SK-N-SH (cell line): ENCODE measurements around the gene ZNF627. TPM values are rescaled to one million over a fixed set of nuclear protein-coding genes. Genes with fewer than 3 reads are reported as not detected.
A peak's percentile ranks its signal among the peaks of the same experiment; 100 is the strongest.

Source experiments
- CTCF ChIA-PET: fragments of 300-600, 350-600 bp; formaldehyde crosslinking; extraction: SDS; loops from one replicate; lab custom pipeline; 2021; lab: Yijun Ruan, JAX
- POLR2A ChIA-PET: fragments of 350-600 bp; sonication (Branson Sonifier 250); formaldehyde crosslinking; extraction: SDS; loops from one replicate; lab custom pipeline; 2020; ENCODE audit warnings: antibody characterized with exemption, inconsistent platforms; lab: Yijun Ruan, JAX
- DNase-seq: peaks from one replicate; pipeline ENCODE4 v3.0.0; 2012
- H2AFZ ChIP-seq: fragments of 200-600 bp; sonication (generic); 2 replicates; pipeline ENCODE4 v1.8.1; 2016; ENCODE audit warnings: antibody characterized with exemption, mild to moderate bottlenecking, low read depth
- H3F3A ChIP-seq: fragments of 200-600 bp; sonication (generic); replicated peaks from 2 replicates; pipeline ENCODE3; 2016; ENCODE audit warnings: antibody characterized with exemption, mild to moderate bottlenecking; ENCODE audit not compliant: insufficient read depth
- H3K27ac ChIP-seq, 2 experiments: fragments of 200-500 bp in 1 of 2; fragments of 200-600 bp in 1 of 2; sonication (Bioruptor generic) in 1 of 2; sonication (generic), shearing (Covaris generic) in 1 of 2; 2 replicates each; pipeline versions ENCODE4 v1.5.1 to v1.6.1; 2014 to 2016; ENCODE audit warnings: low read depth in 2 of 2, inconsistent platforms in 1 of 2, low read length in 1 of 2, mild to moderate bottlenecking in 1 of 2, mixed read lengths in 1 of 2
- H3K27me3 ChIP-seq: fragments of 200-600 bp; sonication (generic), shearing (Covaris generic); 2 replicates; pipeline ENCODE4 v1.6.1; 2016; ENCODE audit warnings: mixed run types; ENCODE audit not compliant: insufficient read depth
- H3K36me3 ChIP-seq, 2 experiments: fragments of 200-500 bp in 1 of 2; fragments of 200-600 bp in 1 of 2; sonication (Bioruptor generic) in 1 of 2; sonication (generic) in 1 of 2; replicated peaks in 1 of 2; 2 replicates each; pipeline versions ENCODE3 to v1.5.1; 2014 to 2016; ENCODE audit warnings: low read length in 1 of 2, mild to moderate bottlenecking in 1 of 2; ENCODE audit not compliant: insufficient read depth in 2 of 2, control insufficient read depth in 1 of 2
- H3K4me1 ChIP-seq, 2 experiments: fragments of 200-500 bp in 1 of 2; fragments of 200-600 bp in 1 of 2; sonication (Bioruptor generic) in 1 of 2; sonication (generic), shearing (Covaris generic) in 1 of 2; 2 replicates each; pipeline versions ENCODE4 v1.5.1 to v1.6.1; 2014 to 2016; ENCODE audit warnings: low read depth in 1 of 2, low read length in 1 of 2, mixed run types in 1 of 2; ENCODE audit not compliant: insufficient read depth in 2 of 2, control insufficient read depth in 1 of 2
- H3K4me2 ChIP-seq: fragments of 200-600 bp; sonication (generic), shearing (Covaris generic); 2 replicates; pipeline ENCODE4 v1.6.1; 2017; ENCODE audit warnings: mixed run types
- H3K4me3 ChIP-seq, 2 experiments: fragments of 200-500 bp in 1 of 2; fragments of 200-600 bp in 1 of 2; sonication (Bioruptor generic) in 1 of 2; sonication (generic), shearing (Covaris generic) in 1 of 2; 2 replicates each; pipeline versions ENCODE4 v1.5.1 to v1.8.1; 2014 to 2016; ENCODE audit warnings: low read depth in 2 of 2, inconsistent platforms in 1 of 2, low read length in 1 of 2, mild to moderate bottlenecking in 1 of 2, mixed read lengths in 1 of 2, moderate library complexity in 1 of 2
- H3K79me2 ChIP-seq: fragments of 200-600 bp; sonication (generic); 2 replicates; pipeline ENCODE4 v1.8.1; 2017; ENCODE audit warnings: mild to moderate bottlenecking; ENCODE audit not compliant: insufficient read depth
- H3K9ac ChIP-seq: fragments of 200-600 bp; sonication (generic); 2 replicates; pipeline ENCODE4 v1.6.1; 2017; ENCODE audit warnings: mixed run types
- H3K9me2 ChIP-seq: fragments of 200-600 bp; sonication (generic); 2 replicates; pipeline ENCODE4 v1.6.1; 2017; ENCODE audit warnings: mixed run types
- H3K9me3 ChIP-seq: fragments of 200-600 bp; sonication (generic); 2 replicates; pipeline ENCODE4 v1.6.1; 2017; ENCODE audit warnings: mixed run types, mild to moderate bottlenecking, moderate library complexity
- H4K20me1 ChIP-seq: fragments of 200-600 bp; sonication (generic); 2 replicates; pipeline ENCODE4 v1.6.1; 2017; ENCODE audit warnings: mild to moderate bottlenecking, mixed run types; ENCODE audit not compliant: insufficient read depth
- CTCF ChIP-seq: fragments of 200-600 bp; sonication (generic); IDR thresholded peaks from 2 replicates; pipeline ENCODE4 v1.6.1; 2017; ENCODE audit warnings: antibody characterized with exemption, mild to moderate bottlenecking, moderate library complexity
- EZH2phosphoT487 ChIP-seq: fragments of 200-600 bp; sonication (generic); IDR thresholded peaks from 2 replicates; pipeline ENCODE4 v1.6.1; 2017; ENCODE audit warnings: low read depth, mixed run types, mild to moderate bottlenecking, antibody characterized with exemption, moderate library complexity, borderline replicate concordance
- FOXJ3 ChIP-seq: sonication (generic); formaldehyde crosslinking; IDR thresholded peaks from 2 replicates; pipeline ENCODE4 v1.5.1; 2020; ENCODE audit warnings: mild to moderate bottlenecking, missing genetic modification reagents
- FOXM1 ChIP-seq: IDR thresholded peaks from 2 replicates; pipeline ENCODE4 v1.4.0; 2012; ENCODE audit warnings: low read depth, mild to moderate bottlenecking
- MXI1 ChIP-seq: IDR thresholded peaks from 2 replicates; pipeline ENCODE4 v1.6.1; 2012; ENCODE audit warnings: mild to moderate bottlenecking, low read depth, low read length, improper control_type of control experiment
- RAD21 ChIP-seq: IDR thresholded peaks from 2 replicates; pipeline ENCODE4 v1.6.1; 2012; ENCODE audit warnings: mild to moderate bottlenecking, low read length
- SIN3A ChIP-seq: IDR thresholded peaks from 2 replicates; pipeline ENCODE4 v1.6.1; 2012; ENCODE audit warnings: low read depth, mild to moderate bottlenecking, low read length, moderate library complexity, borderline replicate concordance
- SMC3 ChIP-seq: IDR thresholded peaks from 2 replicates; pipeline ENCODE4 v1.6.1; 2012; ENCODE audit warnings: low read depth, low read length, improper control_type of control experiment
- TAF1 ChIP-seq: IDR thresholded peaks from 2 replicates; pipeline ENCODE4 v1.6.1; 2012; ENCODE audit warnings: low read depth, mild to moderate bottlenecking, low read length, moderate library complexity, borderline replicate concordance
- USF1 ChIP-seq: IDR thresholded peaks from 2 replicates; pipeline ENCODE4 v1.4.0; 2012; ENCODE audit warnings: low read depth, borderline replicate concordance
- WGBS: methylation state at CpG from one replicate; pipeline ENCODE4 v1.1.6; 2017; ENCODE audit warnings: low lambda C conversion rate; 5-methylcytosine and 5-hydroxymethylcytosine counted together
- polyA plus RNA-seq, 3 experiments: library from polyadenylated mRNA; depleted of rRNA; stranded (reverse); fragments of >200 nt; gene quantifications; 2 replicates each; pipeline ENCODE4 v1.2.3, GENCODE V29; 2012
- TF ChIP-seq, protein P1 (sequence below): fragments of 150-350 bp; IDR thresholded peaks from 2 replicates; pipeline ENCODE4 v1.6.1; 2016; ENCODE audit warnings: mild to moderate bottlenecking, low read depth, low read length

The ZNF627 gene
- polyA plus RNA-seq, 1 of the 3 experiments (the other 2 are of a cell fraction) = 5.8 TPM

- TF ChIP-seq FOXJ3 (CRISPR knock-in tag) = no peak
- TF ChIP-seq FOXM1 = no peak
- no peak for TF ChIP-seq RAD21
- TF ChIP-seq, protein P1, sequence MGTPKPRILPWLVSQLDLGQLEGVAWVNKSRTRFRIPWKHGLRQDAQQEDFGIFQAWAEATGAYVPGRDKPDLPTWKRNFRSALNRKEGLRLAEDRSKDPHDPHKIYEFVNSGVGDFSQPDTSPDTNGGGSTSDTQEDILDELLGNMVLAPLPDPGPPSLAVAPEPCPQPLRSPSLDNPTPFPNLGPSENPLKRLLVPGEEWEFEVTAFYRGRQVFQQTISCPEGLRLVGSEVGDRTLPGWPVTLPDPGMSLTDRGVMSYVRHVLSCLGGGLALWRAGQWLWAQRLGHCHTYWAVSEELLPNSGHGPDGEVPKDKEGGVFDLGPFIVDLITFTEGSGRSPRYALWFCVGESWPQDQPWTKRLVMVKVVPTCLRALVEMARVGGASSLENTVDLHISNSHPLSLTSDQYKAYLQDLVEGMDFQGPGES = no peak
- TF ChIP-seq MXI1 = peak; percentile 85
- peak; percentile 78; the same call in 1 of the 2 replicates for TF ChIP-seq SIN3A
- no peak for TF ChIP-seq USF1
- no peak for TF ChIP-seq EZH2phosphoT487
- peak; percentile 65; the same call in 1 of the 2 replicates for TF ChIP-seq TAF1
- no peak for TF ChIP-seq SMC3
Measured at GRCh38 chr19:11558881-11559828, 38.1 kb upstream of the ZNF627 start, which contains the start of gene ELOF1 (continued).

- ChIA-PET CTCF (interaction anchor here (0.6 to 3.8 kb wide), 18 partner anchors 8 to 236 kb away, joined by 3 to 22 read pairs (median 3); no protein-coding TSS in a partner anchor), POLR2A (interaction anchor here (0.6 to 1.0 kb wide), 2 partner anchors 37 to 63 kb away, joined by 3 read pairs; no protein-coding TSS in a partner anchor)
- Histone ChIP-seq H3K79me2 (peaks cover 35% of the 10 kb centered on the region), H3K27ac (no peak overlapping the region), H3K4me2 (peak overlapping the region; percentile 82), H3K4me3 (peak overlapping the region in 1 of 2 experiments; percentile 6; a peak in 1 of 4 replicates), H3K4me1 (peaks cover 5 to 7% of the 10 kb centered on the region in 2 experiments; a peak in 1 of 4 replicates), H3K9me3 (no peaks in the 10 kb centered on the region), H2AFZ (no peak overlapping the region), H3K9me2 (no peaks in the 10 kb centered on the region), H3K36me3 (no peaks in the 10 kb centered on the region), H3K27me3 (no peaks in the 10 kb centered on the region), H3F3A (peaks cover 2% of the 10 kb centered on the region), H3K9ac (no peak overlapping the region), H4K20me1 (peaks cover 21% of the 10 kb centered on the region)
- peak; percentile 79 for DNase-seq
- peak; percentile 35 for TF ChIP-seq SMC3
- TF ChIP-seq TAF1 = no peak
- peak; percentile 79 for TF ChIP-seq CTCF
- TF ChIP-seq RAD21 = peak; percentile 80
- 25% methylated on average over 9 of the region's 9 CpGs for WGBS
Measured at GRCh38 chr19:11560404-11561051, 36.8 kb upstream of the ZNF627 start.
